A673 (cell line): Measurements from ENCODE around the gene ACTL7B. TPM values are rescaled to one million over a fixed set of nuclear protein-coding genes. Genes with fewer than 3 reads are reported as not detected.

Source experiments
- BruUV-seq: library from RNA; stranded (reverse); fragments of 400-500 nt; replicated peaks from 2 replicates; lab custom pipeline; 2021; lab: Mats Ljungman, UMichigan
- CTCF ChIA-PET: fragments of 300-600 bp; sonication (Branson Sonifier 250); formaldehyde crosslinking; loops from one replicate; lab custom pipeline; 2022; ENCODE audit warnings: antibody characterized with exemption; lab: Charles Lee
- POLR2A ChIA-PET: fragments of 300-600 bp; sonication (Branson Sonifier 250); formaldehyde crosslinking; loops from one replicate; lab custom pipeline; 2022; ENCODE audit warnings: antibody characterized with exemption; ENCODE audit not compliant: low non-redundant PET; lab: Charles Lee
- DNase-seq: peaks from one replicate; pipeline ENCODE4 v3.0.0-alpha.2; 2015; ENCODE audit warnings: low spot score
- H3K27ac ChIP-seq: fragments of 200-600 bp; sonication (generic); 2 replicates; pipeline ENCODE4 v1.5.1; 2016; ENCODE audit warnings: mixed run types, low read depth, mild to moderate bottlenecking, mixed read lengths, antibody characterized with exemption, low read length; ENCODE audit not compliant: poor library complexity, severe bottlenecking
- H3K27me3 ChIP-seq: fragments of 200-600 bp; sonication (generic); replicated peaks from 2 replicates; pipeline ENCODE4 v1.6.1; 2017; ENCODE audit warnings: mixed run types, low read depth, mild to moderate bottlenecking, mixed read lengths, antibody characterized with exemption, low read length; ENCODE audit not compliant: insufficient read depth, poor library complexity
- H3K36me3 ChIP-seq: fragments of 200-600 bp; sonication (generic); 2 replicates; pipeline ENCODE4 v1.6.1; 2016; ENCODE audit warnings: mixed run types, mild to moderate bottlenecking, mixed read lengths, antibody characterized with exemption, low read length; ENCODE audit not compliant: insufficient read depth, poor library complexity, severe bottlenecking
- H3K4me1 ChIP-seq: fragments of 200-600 bp; sonication (generic); 2 replicates; pipeline ENCODE4 v1.6.1; 2017; ENCODE audit warnings: mixed run types, mild to moderate bottlenecking, mixed read lengths, antibody characterized with exemption, low read length; ENCODE audit not compliant: insufficient read depth, poor library complexity, severe bottlenecking
- H3K4me3 ChIP-seq: fragments of 200-600 bp; sonication (generic); 2 replicates; pipeline ENCODE4 v1.5.1; 2016; ENCODE audit warnings: low read depth, mixed run types, mild to moderate bottlenecking, mixed read lengths, low read length; ENCODE audit not compliant: poor library complexity, severe bottlenecking
- H3K9me3 ChIP-seq: fragments of 200-600 bp; sonication (generic); 2 replicates; pipeline ENCODE4 v1.6.1; 2016; ENCODE audit warnings: mixed run types, low read depth, mild to moderate bottlenecking, mixed read lengths, antibody characterized with exemption, low read length; ENCODE audit not compliant: poor library complexity, severe bottlenecking
- EZH2 ChIP-seq: fragments of 200-600 bp; sonication (generic); IDR thresholded peaks from 2 replicates; pipeline ENCODE4 v1.6.1; 2017; ENCODE audit warnings: borderline replicate concordance, low read depth, mild to moderate bottlenecking, mixed read lengths, antibody characterized with exemption, low read length; ENCODE audit not compliant: poor library complexity, severe bottlenecking
- intact Hi-C: fragments of 100-400 bp; cut with micrococcal nuclease; formaldehyde crosslinking; loops from one replicate; pipeline ENCODE4 v1.10.0; 2022; ENCODE audit not compliant: unreplicated experiment
- total RNA-seq: library from RNA; stranded (reverse); gene quantifications from 2 replicates; pipeline ENCODE4 v1.2.3, GENCODE V29; 2021
- TF ChIP-seq, protein P1 (sequence below): fragments of 300-800, 200-600 bp; sonication (generic); conservative IDR thresholded peaks from 2 replicates; pipeline ENCODE4 v1.5.1; 2017; ENCODE audit warnings: low read depth, mild to moderate bottlenecking, antibody characterized with exemption, low read length, moderate library complexity, mixed read lengths

ACTL7B gene
- total RNA-seq, 1 experiment from 2014 or later: not detected

DNA sequence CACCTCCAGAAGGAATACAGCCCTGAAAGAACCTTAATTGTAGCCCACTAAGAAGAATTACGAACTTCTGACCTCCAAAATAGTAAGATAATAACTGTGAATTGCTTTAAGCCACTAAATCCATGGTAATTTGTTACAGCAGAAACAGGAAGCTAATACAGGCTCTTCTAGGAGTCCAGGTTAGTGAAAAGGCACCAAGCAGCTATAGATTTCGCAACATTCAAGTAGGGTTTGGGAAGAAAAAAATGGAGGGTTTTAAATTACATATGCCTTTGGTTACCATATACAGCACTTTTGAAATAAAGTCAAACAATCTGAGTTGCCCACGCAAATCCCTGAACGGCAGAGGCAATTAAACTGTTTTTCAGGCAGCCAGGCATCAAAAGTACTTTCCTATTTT is 4.6 kb upstream of the ACTL7B start:
- ChIA-PET CTCF (no interaction called here), POLR2A (no interaction called here)
- H3K27ac ChIP-seq: no peak overlapping the region
- no peaks in the 10 kb centered on the region for H3K36me3 ChIP-seq
- intact Hi-C loops: no loop called here
- no peaks in the 10 kb centered on the region for H3K9me3 ChIP-seq
- no peaks in the 10 kb centered on the region for H3K4me1 ChIP-seq
- TF ChIP-seq, protein P1, sequence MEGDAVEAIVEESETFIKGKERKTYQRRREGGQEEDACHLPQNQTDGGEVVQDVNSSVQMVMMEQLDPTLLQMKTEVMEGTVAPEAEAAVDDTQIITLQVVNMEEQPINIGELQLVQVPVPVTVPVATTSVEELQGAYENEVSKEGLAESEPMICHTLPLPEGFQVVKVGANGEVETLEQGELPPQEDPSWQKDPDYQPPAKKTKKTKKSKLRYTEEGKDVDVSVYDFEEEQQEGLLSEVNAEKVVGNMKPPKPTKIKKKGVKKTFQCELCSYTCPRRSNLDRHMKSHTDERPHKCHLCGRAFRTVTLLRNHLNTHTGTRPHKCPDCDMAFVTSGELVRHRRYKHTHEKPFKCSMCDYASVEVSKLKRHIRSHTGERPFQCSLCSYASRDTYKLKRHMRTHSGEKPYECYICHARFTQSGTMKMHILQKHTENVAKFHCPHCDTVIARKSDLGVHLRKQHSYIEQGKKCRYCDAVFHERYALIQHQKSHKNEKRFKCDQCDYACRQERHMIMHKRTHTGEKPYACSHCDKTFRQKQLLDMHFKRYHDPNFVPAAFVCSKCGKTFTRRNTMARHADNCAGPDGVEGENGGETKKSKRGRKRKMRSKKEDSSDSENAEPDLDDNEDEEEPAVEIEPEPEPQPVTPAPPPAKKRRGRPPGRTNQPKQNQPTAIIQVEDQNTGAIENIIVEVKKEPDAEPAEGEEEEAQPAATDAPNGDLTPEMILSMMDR: no peak
- TF ChIP-seq EZH2: no peak
- DNase-seq: no peak
- no peak overlapping the region for H3K4me3 ChIP-seq
- BruUV-seq: no TSS peak
- no peaks in the 10 kb centered on the region for H3K27me3 ChIP-seq

DNA sequence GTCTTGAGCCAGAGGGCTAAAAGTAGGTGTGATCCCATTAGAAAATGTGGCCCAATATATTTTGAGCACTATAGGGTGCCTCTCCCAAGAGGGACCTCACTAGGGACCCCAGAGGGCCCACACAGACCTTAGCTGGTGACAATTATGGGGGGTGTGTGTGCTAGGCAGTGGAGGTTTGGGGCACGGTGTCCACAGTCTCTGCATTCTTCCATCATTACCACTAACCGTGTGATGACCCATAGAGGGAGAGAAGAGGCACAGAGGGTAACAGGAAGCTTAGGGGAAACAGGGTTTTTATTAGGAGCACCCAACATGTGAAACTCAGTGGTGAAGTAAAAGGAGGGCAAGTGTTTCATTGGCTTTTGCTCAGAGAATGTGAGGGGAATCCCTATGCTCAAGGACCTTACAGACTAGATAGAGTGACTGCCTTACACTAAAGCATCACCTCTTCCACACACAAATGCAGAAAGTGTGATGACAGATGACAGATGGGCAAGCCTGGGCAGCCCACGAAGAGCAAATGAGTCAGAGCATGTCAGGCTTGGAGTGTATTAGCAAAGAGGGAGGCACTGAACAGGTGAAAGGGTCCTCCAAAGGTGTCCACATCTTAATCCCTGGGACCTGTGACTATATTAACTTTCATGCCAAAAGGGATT is 3.8 kb upstream of the ACTL7B start:
- CTCF ChIA-PET: no interaction called here
- intact Hi-C loops: no loop called here
- BruUV-seq: no TSS peak
- no peaks in the 10 kb centered on the region for H3K27me3 ChIP-seq
- H3K4me3 ChIP-seq: no peak overlapping the region
- no peaks in the 10 kb centered on the region for H3K9me3 ChIP-seq
- H3K36me3 ChIP-seq: no peaks in the 10 kb centered on the region
- no peak for DNase-seq
- TF ChIP-seq EZH2: no peak
- TF ChIP-seq, protein P1: no peak
- POLR2A ChIA-PET: no interaction called here
- H3K4me1 ChIP-seq: no peaks in the 10 kb centered on the region
- H3K27ac ChIP-seq: no peak overlapping the region

DNA sequence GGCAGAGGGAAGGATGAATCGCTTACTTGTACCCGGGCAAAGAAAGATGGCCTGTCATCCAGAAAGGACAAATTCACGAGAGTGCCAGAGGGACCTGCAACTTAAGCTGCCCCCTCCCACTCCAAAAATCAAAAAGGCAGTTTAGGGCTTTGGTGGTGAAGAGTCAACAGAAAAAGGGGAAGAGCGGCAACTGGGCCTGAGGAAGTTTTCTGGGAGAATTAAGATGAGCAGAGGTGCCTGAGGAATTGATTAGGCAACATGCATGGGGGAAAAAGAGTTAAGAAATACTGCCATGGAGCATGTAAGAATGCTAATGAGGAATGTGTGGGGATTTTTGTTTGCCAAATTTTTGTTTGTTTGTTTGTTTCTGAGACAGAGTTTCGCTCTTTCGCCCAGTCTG is 1.8 kb upstream of the ACTL7B start:
- intact Hi-C loops: no loop called here
- Histone ChIP-seq H3K27me3 (no peaks in the 10 kb centered on the region), H3K4me3 (no peak overlapping the region), H3K27ac (no peak overlapping the region), H3K9me3 (no peaks in the 10 kb centered on the region), H3K4me1 (no peaks in the 10 kb centered on the region), H3K36me3 (no peaks in the 10 kb centered on the region)
- ChIA-PET CTCF (no interaction called here), POLR2A (no interaction called here)
- BruUV-seq: no TSS peak
- TF ChIP-seq, protein P1: no peak
- TF ChIP-seq EZH2: no peak
- DNase-seq: no peak
